Hepatocyte (in vitro differentiated cells): ENCODE results near the gene OCA2. TPM values are rescaled to one million over a fixed set of nuclear protein-coding genes. Genes with fewer than 3 reads are reported as not detected.

Source experiments
- DNase-seq: peaks from one replicate; pipeline ENCODE4 v3.0.0-alpha.2; 2016; ENCODE audit warnings: low spot score
- H2AFZ ChIP-seq: fragments of 200-600 bp; sonication (generic); 2 replicates; pipeline ENCODE4 v1.6.0; 2016; ENCODE audit warnings: antibody characterized with exemption, mild to moderate bottlenecking
- H3K27ac ChIP-seq: fragments of 200-600 bp; sonication (generic); 2 replicates; pipeline ENCODE4 v1.5.1; 2016; ENCODE audit warnings: mild to moderate bottlenecking
- H3K27me3 ChIP-seq: fragments of 200-600 bp; sonication (generic); 2 replicates; pipeline ENCODE4 v1.6.1; 2016
- H3K36me3 ChIP-seq: fragments of 200-600 bp; sonication (generic); replicated peaks from 2 replicates; pipeline ENCODE4 v1.5.1; 2016; ENCODE audit warnings: low read depth; ENCODE audit not compliant: insufficient read depth
- H3K4me1 ChIP-seq: fragments of 200-600 bp; sonication (generic); 2 replicates; pipeline ENCODE4 v1.5.1; 2016; ENCODE audit warnings: mild to moderate bottlenecking, moderate library complexity; ENCODE audit not compliant: insufficient read depth
- H3K4me2 ChIP-seq: fragments of 200-600 bp; sonication (generic); 2 replicates; pipeline ENCODE4 v1.6.0; 2016
- H3K4me3 ChIP-seq: fragments of 200-600 bp; sonication (generic); 2 replicates; pipeline ENCODE4 v1.5.1; 2016; ENCODE audit warnings: mild to moderate bottlenecking
- H3K79me2 ChIP-seq: fragments of 200-600 bp; sonication (generic); 2 replicates; pipeline ENCODE4 v1.6.0; 2017; ENCODE audit warnings: mild to moderate bottlenecking
- H3K9me2 ChIP-seq: fragments of 200-600 bp; sonication (generic); replicated peaks from 2 replicates; pipeline ENCODE4 v1.6.0; 2017; ENCODE audit warnings: mild to moderate bottlenecking; ENCODE audit not compliant: insufficient read depth
- H3K9me3 ChIP-seq: fragments of 200-600 bp; sonication (generic); 2 replicates; pipeline ENCODE4 v1.5.1; 2016; ENCODE audit warnings: low read depth, mild to moderate bottlenecking
- H4K20me1 ChIP-seq: fragments of 200-600 bp; sonication (generic); 2 replicates; pipeline ENCODE4 v1.6.0; 2016; ENCODE audit warnings: mild to moderate bottlenecking; ENCODE audit not compliant: insufficient read depth, poor library complexity, severe bottlenecking
- EZH2 ChIP-seq: fragments of 200-600 bp; sonication (generic); IDR thresholded peaks from 2 replicates; pipeline ENCODE4 v1.6.1; 2016; ENCODE audit warnings: antibody characterized with exemption, mild to moderate bottlenecking, borderline replicate concordance
- EZH2phosphoT487 ChIP-seq: fragments of 200-600 bp; sonication (generic); IDR thresholded peaks from one replicate; pipeline ENCODE4 v1.6.1; 2018; ENCODE audit warnings: antibody characterized with exemption, mild to moderate bottlenecking, low read depth, moderate library complexity; ENCODE audit not compliant: unreplicated experiment, severe bottlenecking
- WGBS: methylation state at CpG from one replicate; pipeline ENCODE4 v1.1.6; 2016; ENCODE audit warnings: low lambda C conversion rate; ENCODE audit errors: missing lambda C conversion rate; 5-methylcytosine and 5-hydroxymethylcytosine counted together
- polyA plus RNA-seq: library from polyadenylated mRNA; unstranded; fragments of >200 nt; fragmentation: Nextera tagmentation; extraction: Ambion mirVana; gene quantifications from 2 replicates; pipeline ENCODE4 v1.2.1, GENCODE V29; 2016
- total RNA-seq: library from RNA; depleted of rRNA; stranded (reverse); fragments of >200 nt; gene quantifications from 2 replicates; pipeline ENCODE4 v1.2.3, GENCODE V29; 2014
- TF ChIP-seq, protein P1 (sequence below): fragments of 200-600 bp; sonication (generic); IDR thresholded peaks from 2 replicates; pipeline ENCODE4 v1.5.1; 2016; ENCODE audit warnings: antibody characterized with exemption, mild to moderate bottlenecking; ENCODE audit not compliant: poor library complexity

OCA2 gene
- total and polyA plus RNA-seq, 2 experiments from 2014 or later, result 25.1 to 27.7 TPM

DNA sequence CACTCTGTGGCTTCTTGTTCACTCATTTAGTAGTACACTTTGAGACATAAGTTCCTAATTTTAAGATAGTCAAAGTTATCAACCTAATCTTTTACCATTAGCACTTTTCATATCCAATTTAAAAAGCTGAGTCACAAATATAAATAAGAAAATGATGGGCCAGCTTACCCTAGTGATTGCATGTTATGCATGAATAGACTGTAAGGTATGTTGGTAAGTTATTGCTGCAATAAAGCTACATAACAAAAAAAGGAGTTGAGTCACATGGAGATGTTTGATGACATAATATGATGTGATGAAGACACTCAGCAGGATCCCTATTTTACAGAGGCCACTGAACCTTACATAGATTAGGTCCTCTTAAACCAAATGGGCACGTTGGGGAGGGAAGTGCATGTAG is 161.3 kb downstream of the OCA2 start:
- no peaks in the 10 kb centered on the region for H3K27me3 ChIP-seq
- WGBS, result 72% methylated on average over 1 of the region's 1 CpG
- H4K20me1 ChIP-seq, result no peaks in the 10 kb centered on the region
- H3K9me2 ChIP-seq, result no peaks in the 10 kb centered on the region
- DNase-seq, result no peak
- H3K4me2 ChIP-seq, result no peak overlapping the region
- no peaks in the 10 kb centered on the region for H3K9me3 ChIP-seq
- H3K36me3 ChIP-seq, result no peaks in the 10 kb centered on the region
- H3K4me1 ChIP-seq, result no peaks in the 10 kb centered on the region
- TF ChIP-seq, protein P1, sequence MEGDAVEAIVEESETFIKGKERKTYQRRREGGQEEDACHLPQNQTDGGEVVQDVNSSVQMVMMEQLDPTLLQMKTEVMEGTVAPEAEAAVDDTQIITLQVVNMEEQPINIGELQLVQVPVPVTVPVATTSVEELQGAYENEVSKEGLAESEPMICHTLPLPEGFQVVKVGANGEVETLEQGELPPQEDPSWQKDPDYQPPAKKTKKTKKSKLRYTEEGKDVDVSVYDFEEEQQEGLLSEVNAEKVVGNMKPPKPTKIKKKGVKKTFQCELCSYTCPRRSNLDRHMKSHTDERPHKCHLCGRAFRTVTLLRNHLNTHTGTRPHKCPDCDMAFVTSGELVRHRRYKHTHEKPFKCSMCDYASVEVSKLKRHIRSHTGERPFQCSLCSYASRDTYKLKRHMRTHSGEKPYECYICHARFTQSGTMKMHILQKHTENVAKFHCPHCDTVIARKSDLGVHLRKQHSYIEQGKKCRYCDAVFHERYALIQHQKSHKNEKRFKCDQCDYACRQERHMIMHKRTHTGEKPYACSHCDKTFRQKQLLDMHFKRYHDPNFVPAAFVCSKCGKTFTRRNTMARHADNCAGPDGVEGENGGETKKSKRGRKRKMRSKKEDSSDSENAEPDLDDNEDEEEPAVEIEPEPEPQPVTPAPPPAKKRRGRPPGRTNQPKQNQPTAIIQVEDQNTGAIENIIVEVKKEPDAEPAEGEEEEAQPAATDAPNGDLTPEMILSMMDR, result no peak
- TF ChIP-seq EZH2phosphoT487, result no peak
- no peak for TF ChIP-seq EZH2
- H2AFZ ChIP-seq, result no peak overlapping the region
- H3K4me3 ChIP-seq, result no peak overlapping the region
- no peaks in the 10 kb centered on the region for H3K79me2 ChIP-seq
- H3K27ac ChIP-seq, result no peak overlapping the region

- H3K4me3 ChIP-seq, result no peak overlapping the region
- no peak overlapping the region for H3K27ac ChIP-seq
- H4K20me1 ChIP-seq, result no peaks in the 10 kb centered on the region
- 87% methylated on average over 2 of the region's 2 CpGs for WGBS
- H3K79me2 ChIP-seq, result no peaks in the 10 kb centered on the region
- H3K4me2 ChIP-seq, result no peak overlapping the region
- no peaks in the 10 kb centered on the region for H3K27me3 ChIP-seq
- H3K36me3 ChIP-seq, result no peaks in the 10 kb centered on the region
- no peaks in the 10 kb centered on the region for H3K9me3 ChIP-seq
- no peaks in the 10 kb centered on the region for H3K9me2 ChIP-seq
- TF ChIP-seq EZH2 (no peak), EZH2phosphoT487 (no peak)
- TF ChIP-seq, protein P1, result no peak
- no peak overlapping the region for H2AFZ ChIP-seq
- H3K4me1 ChIP-seq, result no peaks in the 10 kb centered on the region
- no peak for DNase-seq
Observed at GRCh38 chr15:27936164-27936563, 163.0 kb downstream of the OCA2 start.

DNA sequence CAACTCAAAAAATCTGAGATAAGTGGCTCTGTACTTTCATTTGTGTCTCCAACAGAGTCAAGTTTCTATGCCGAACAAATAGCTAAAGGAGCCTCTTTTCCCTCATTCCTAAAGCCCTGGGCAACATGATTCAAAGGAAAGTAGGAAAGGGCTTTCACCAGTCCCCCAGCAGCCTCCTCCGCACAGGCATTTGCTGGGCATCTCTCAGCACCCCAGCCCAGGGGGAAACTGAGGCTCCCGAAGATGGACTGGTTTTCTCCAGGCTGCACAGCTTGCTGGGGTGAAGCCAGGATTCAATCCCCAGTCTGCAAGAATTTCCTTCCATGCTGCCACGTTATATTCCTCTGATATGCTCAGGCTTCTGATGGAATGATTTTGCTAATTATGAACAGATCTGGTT is 163.8 kb downstream of the OCA2 start:
- Histone ChIP-seq H3K27ac (no peak overlapping the region), H3K36me3 (no peaks in the 10 kb centered on the region), H3K9me3 (no peaks in the 10 kb centered on the region), H2AFZ (no peak overlapping the region), H3K9me2 (no peaks in the 10 kb centered on the region), H3K27me3 (no peaks in the 10 kb centered on the region), H4K20me1 (no peaks in the 10 kb centered on the region), H3K4me1 (no peaks in the 10 kb centered on the region), H3K79me2 (no peaks in the 10 kb centered on the region), H3K4me3 (no peak overlapping the region), H3K4me2 (no peak overlapping the region)
- no peak for DNase-seq
- WGBS, result 90% methylated on average over 4 of the region's 4 CpGs
- TF ChIP-seq EZH2phosphoT487, result no peak
- TF ChIP-seq, protein P1, result no peak
- no peak for TF ChIP-seq EZH2

- Histone ChIP-seq H3K4me2 (no peak overlapping the region), H3K79me2 (no peaks in the 10 kb centered on the region), H3K36me3 (no peaks in the 10 kb centered on the region), H4K20me1 (no peaks in the 10 kb centered on the region), H3K27me3 (no peaks in the 10 kb centered on the region), H3K9me3 (no peaks in the 10 kb centered on the region), H2AFZ (no peak overlapping the region), H3K9me2 (no peaks in the 10 kb centered on the region), H3K27ac (no peak overlapping the region), H3K4me1 (no peaks in the 10 kb centered on the region), H3K4me3 (no peak overlapping the region)
- TF ChIP-seq, protein P1, result no peak
- TF ChIP-seq EZH2 (no peak), EZH2phosphoT487 (no peak)
- no peak for DNase-seq
- 63% methylated on average over 9 of the region's 9 CpGs for WGBS
Observed at GRCh38 chr15:27934782-27935181, 164.3 kb downstream of the OCA2 start.
